Peyer's patch (tissue), 4 donors: ENCODE results near the gene KRT32. TPM values are rescaled to one million over a fixed set of nuclear protein-coding genes. Genes with fewer than 3 reads are reported as not detected.

ENCODE experiments used
- DNase-seq, 3 donors: peaks; one replicate each; pipeline ENCODE4 v3.0.0-alpha.2; 2017 to 2019
- H3K27ac ChIP-seq, 4 donors: fragments of 200-600 bp; sonication (generic); one replicate each; pipeline ENCODE4 v1.5.1; 2016 to 2019
- H3K27me3 ChIP-seq, 2 donors: fragments of 200-600 bp; sonication (generic); one replicate each; pipeline ENCODE4 v1.5.1; 2019
- H3K36me3 ChIP-seq, 3 donors: fragments of 200-600 bp; sonication (generic); one replicate each; pipeline ENCODE4 v1.5.1; 2016 to 2019
- H3K4me1 ChIP-seq, 4 donors: fragments of 200-600 bp; sonication (generic); one replicate each; pipeline ENCODE4 v1.5.1; 2016 to 2019
- H3K4me3 ChIP-seq, 4 donors: fragments of 200-600 bp; sonication (generic); 1 replicate in 3 of 4; 2 replicates in 1 of 4; pipeline ENCODE4 v1.5.1; 2016 to 2019; ENCODE audit warnings: mild to moderate bottlenecking in 1 of 4
- H3K9me3 ChIP-seq, 4 donors: fragments of 200-600 bp; sonication (generic); one replicate each; pipeline ENCODE4 v1.5.1; 2016 to 2019; ENCODE audit warnings: mild to moderate bottlenecking in 1 of 4
- CTCF ChIP-seq, 6 experiments: fragments of 450-650 bp in 4 of 6; fragments of 200-600 bp in 2 of 6; sonication (generic) in 1 of 6; IDR thresholded peaks; one replicate each; pipeline ENCODE4 v1.5.1; 2017 to 2019; ENCODE audit warnings: antibody characterized with exemption in 6 of 6, mild to moderate bottlenecking in 3 of 6, moderate library complexity in 1 of 6
- POLR2A ChIP-seq, 2 donors: fragments of 450-650 bp; IDR thresholded peaks; one replicate each; pipeline ENCODE4 v1.5.1; 2017; ENCODE audit warnings: antibody characterized with exemption in 2 of 2, mild to moderate bottlenecking in 2 of 2, moderate library complexity in 2 of 2
- total RNA-seq, 4 donors: library from RNA; depleted of rRNA; stranded (reverse); fragments of >200 nt; gene quantifications; one replicate each; pipeline ENCODE4 v1.1.0, GENCODE V29; 2016

The KRT32 gene
- total RNA-seq, 4 donors from 2014 or later: not detected

GRCh38 chr17:41417127-41417526 is 50.1 kb downstream of the KRT32 start:
- TF ChIP-seq POLR2A (IDR thresholded peaks at IDR 0.05) (no peak), CTCF (IDR thresholded peaks at IDR 0.05) (no peak)

GRCh38 chr17:41416479-41416878 is 50.7 kb downstream of the KRT32 start:
- Histone ChIP-seq H3K4me1 (no peaks in the 10 kb centered on the region), H3K4me3 (no peak overlapping the region), H3K27ac (no peak overlapping the region), H3K9me3 (no peaks in the 10 kb centered on the region), H3K36me3 (no peaks in the 10 kb centered on the region), H3K27me3 (no peaks in the 10 kb centered on the region)
- TF ChIP-seq CTCF (IDR thresholded peaks at IDR 0.05) (no peak), POLR2A (IDR thresholded peaks at IDR 0.05) (no peak)
- DNase-seq: no peak

More at GRCh38 chr17:41417127-41417526, 50.1 kb downstream of the KRT32 start:
- Histone ChIP-seq H3K9me3 (no peaks in the 10 kb centered on the region), H3K27me3 (no peaks in the 10 kb centered on the region), H3K27ac (no peak overlapping the region), H3K4me3 (no peak overlapping the region), H3K36me3 (no peaks in the 10 kb centered on the region), H3K4me1 (no peaks in the 10 kb centered on the region)
- no peak for DNase-seq

- DNase-seq: no peak
- Histone ChIP-seq H3K4me3 (no peak overlapping the region), H3K4me1 (no peaks in the 10 kb centered on the region), H3K36me3 (no peaks in the 10 kb centered on the region), H3K9me3 (no peaks in the 10 kb centered on the region), H3K27me3 (no peaks in the 10 kb centered on the region), H3K27ac (no peak overlapping the region)
- TF ChIP-seq CTCF (IDR thresholded peaks at IDR 0.05): no peak
- no peak for TF ChIP-seq POLR2A (IDR thresholded peaks at IDR 0.05)
These were observed 51.3 kb downstream of the KRT32 start for GRCh38 chr17:41415833-41416335.

- no peak overlapping the region for H3K27ac ChIP-seq
- no peaks in the 10 kb centered on the region for H3K36me3 ChIP-seq
- no peaks in the 10 kb centered on the region for H3K27me3 ChIP-seq
- no peaks in the 10 kb centered on the region for H3K4me1 ChIP-seq
- H3K4me3 ChIP-seq: no peak overlapping the region
- TF ChIP-seq CTCF (IDR thresholded peaks at IDR 0.05) (no peak), POLR2A (IDR thresholded peaks at IDR 0.05) (no peak)
- no peak for DNase-seq
- no peaks in the 10 kb centered on the region for H3K9me3 ChIP-seq
These were observed 51.8 kb downstream of the KRT32 start for GRCh38 chr17:41415411-41415810.

GRCh38 chr17:41413982-41414381 is 53.2 kb downstream of the KRT32 start:
- Histone ChIP-seq H3K27me3 (no peaks in the 10 kb centered on the region), H3K4me1 (no peaks in the 10 kb centered on the region), H3K9me3 (no peaks in the 10 kb centered on the region), H3K27ac (no peak overlapping the region), H3K4me3 (no peak overlapping the region), H3K36me3 (no peaks in the 10 kb centered on the region)
- no peak for TF ChIP-seq POLR2A (IDR thresholded peaks at IDR 0.05)
- no peak for TF ChIP-seq CTCF (IDR thresholded peaks at IDR 0.05)
- no peak for DNase-seq
